ENCODE measurements around the gene BBS10.

GRCh38 chr12:76317976-76318375 is 30.2 kb downstream of the BBS10 start:
- TF ChIP-seq CTCF (IDR thresholded peaks at IDR 0.05) (no peak), POLR2A (IDR thresholded peaks at IDR 0.05) (no peak)

Data from adrenal gland (tissue), 5 donors.